Transverse colon (tissue), 4 donors: ENCODE results near the gene RAB10. TPM values are rescaled to one million over a fixed set of nuclear protein-coding genes. Genes with fewer than 3 reads are reported as not detected.

Source experiments
- DNase-seq: peaks from one replicate; pipeline ENCODE4 v3.0.0-alpha.2; 2019
- H3K27ac ChIP-seq, 4 donors: fragments of 200-600 bp; sonication (generic); 2 replicates each; pipeline ENCODE4 v1.5.1; 2016 to 2018; ENCODE audit warnings: inconsistent platforms in 4 of 4
- H3K27me3 ChIP-seq: fragments of 200-600 bp; sonication (generic); 2 replicates; pipeline ENCODE4 v1.5.1; 2017; ENCODE audit warnings: inconsistent platforms
- H3K36me3 ChIP-seq, 4 donors: fragments of 200-600 bp; sonication (generic); 2 replicates each; pipeline ENCODE4 v1.5.1; 2017 to 2019; ENCODE audit warnings: inconsistent platforms in 4 of 4
- H3K4me1 ChIP-seq, 4 donors: fragments of 200-600 bp; sonication (generic); 2 replicates each; pipeline ENCODE4 v1.5.1; 2017 to 2020; ENCODE audit warnings: inconsistent platforms in 4 of 4
- H3K4me3 ChIP-seq, 4 donors: fragments of 200-600 bp; sonication (generic); 1 replicate in 1 of 4; 2 replicates in 3 of 4; pipeline versions ENCODE4 v1.5.1 to v1.6.1; 2017 to 2019; ENCODE audit warnings: inconsistent platforms in 4 of 4
- H3K9me3 ChIP-seq, 2 donors: fragments of 200-600 bp; sonication (generic); 2 replicates each; pipeline ENCODE4 v1.5.1; 2017 to 2019; ENCODE audit warnings: inconsistent platforms in 2 of 2
- EP300 ChIP-seq: sonication (generic); formaldehyde crosslinking; IDR thresholded peaks from one replicate; pipeline ENCODE4 v1.6.1; 2017; ENCODE audit warnings: antibody characterized with exemption, low read depth
- POLR2A ChIP-seq: fragments of 450-650 bp; IDR thresholded peaks from one replicate; pipeline ENCODE4 v1.6.1; 2016; ENCODE audit warnings: antibody characterized with exemption, mild to moderate bottlenecking, moderate library complexity
- POLR2AphosphoS5 ChIP-seq, 3 donors: sonication (generic); formaldehyde crosslinking; IDR thresholded peaks; one replicate each; pipeline ENCODE4 v1.6.1; 2016; ENCODE audit warnings: antibody characterized with exemption in 3 of 3
- WGBS, 2 donors: methylation state at CpG; one replicate each; pipeline ENCODE4 v1.1.5; 2018; ENCODE audit warnings: low coverage in 1 of 2; 5-methylcytosine and 5-hydroxymethylcytosine counted together
- in situ Hi-C, 4 donors: fragments of 200-750 bp; cut with MboI; loops; one replicate each; pipeline versions ENCODE4 v1.15.0 to v1.15.1; 2017; ENCODE audit warnings: low sequenced_read_pairs in 3 of 4, low pct_ligation_motif_present in 1 of 4, low pct_unique_long_range_greater_than_20kb in 1 of 4
- intact Hi-C: fragments of 100-400 bp; cut with DNase I; formaldehyde crosslinking; loops from one replicate; pipeline ENCODE4 v1.15.1; 2023; ENCODE audit warnings: low total_unique reads
- total RNA-seq, 4 donors: library from RNA; depleted of rRNA; stranded (reverse); fragments of >200 nt; gene quantifications; one replicate each; pipeline ENCODE4 v1.1.0, GENCODE V29; 2016
- TF ChIP-seq, protein P1 (sequence below), 5 experiments: fragments of 200-600 bp in 3 of 5; fragments of 450-650 bp in 2 of 5; sonication (generic) in 3 of 5; IDR thresholded peaks; 1 replicate in 2 of 5; 2 replicates in 3 of 5; pipeline ENCODE4 v1.5.1; 2016 to 2017; ENCODE audit warnings: antibody characterized with exemption in 5 of 5, inconsistent platforms in 3 of 5, mild to moderate bottlenecking in 2 of 5, moderate library complexity in 1 of 5

Gene RAB10
- total RNA-seq, 4 donors from 2014 or later, result 99.5 to 150 (median 144) TPM

DNA sequence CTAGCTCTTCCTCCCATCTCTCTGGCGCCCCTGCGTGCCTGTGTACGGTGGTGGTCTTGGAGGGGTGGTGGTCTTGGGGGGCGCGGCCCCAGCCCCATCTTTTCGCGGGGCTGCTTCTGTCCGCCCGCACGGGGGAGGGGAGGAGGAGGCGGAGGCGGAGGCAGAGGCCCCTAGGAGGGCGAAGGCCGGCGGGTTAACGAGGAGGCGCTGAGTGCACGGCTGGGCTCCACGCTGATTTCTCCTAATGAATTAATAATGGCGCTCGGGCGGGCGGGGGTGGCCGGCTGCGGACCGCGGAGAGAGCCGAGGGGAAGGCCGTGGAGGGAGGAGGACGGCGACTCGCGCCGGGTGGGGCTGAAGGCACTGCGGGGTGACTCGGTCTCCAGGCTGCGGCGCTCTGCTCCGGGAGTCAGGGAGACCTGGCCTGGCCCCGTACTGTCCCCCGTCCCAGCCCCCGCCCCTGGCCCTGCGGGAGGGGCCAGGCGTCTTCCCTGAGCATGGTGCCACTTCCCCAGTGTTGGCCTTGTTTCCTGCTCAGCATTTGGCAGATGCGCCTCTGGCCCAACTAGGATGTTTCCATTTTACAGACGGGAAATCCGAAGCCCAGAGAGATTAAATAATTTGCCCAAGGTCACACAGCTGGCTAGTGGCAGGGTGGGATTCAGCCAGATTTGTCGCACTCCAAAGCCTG lies 145.0 kb downstream of the RAB10 start:
- TF ChIP-seq EP300, result no peak
- TF ChIP-seq POLR2A, result no peak
- TF ChIP-seq, protein P1, sequence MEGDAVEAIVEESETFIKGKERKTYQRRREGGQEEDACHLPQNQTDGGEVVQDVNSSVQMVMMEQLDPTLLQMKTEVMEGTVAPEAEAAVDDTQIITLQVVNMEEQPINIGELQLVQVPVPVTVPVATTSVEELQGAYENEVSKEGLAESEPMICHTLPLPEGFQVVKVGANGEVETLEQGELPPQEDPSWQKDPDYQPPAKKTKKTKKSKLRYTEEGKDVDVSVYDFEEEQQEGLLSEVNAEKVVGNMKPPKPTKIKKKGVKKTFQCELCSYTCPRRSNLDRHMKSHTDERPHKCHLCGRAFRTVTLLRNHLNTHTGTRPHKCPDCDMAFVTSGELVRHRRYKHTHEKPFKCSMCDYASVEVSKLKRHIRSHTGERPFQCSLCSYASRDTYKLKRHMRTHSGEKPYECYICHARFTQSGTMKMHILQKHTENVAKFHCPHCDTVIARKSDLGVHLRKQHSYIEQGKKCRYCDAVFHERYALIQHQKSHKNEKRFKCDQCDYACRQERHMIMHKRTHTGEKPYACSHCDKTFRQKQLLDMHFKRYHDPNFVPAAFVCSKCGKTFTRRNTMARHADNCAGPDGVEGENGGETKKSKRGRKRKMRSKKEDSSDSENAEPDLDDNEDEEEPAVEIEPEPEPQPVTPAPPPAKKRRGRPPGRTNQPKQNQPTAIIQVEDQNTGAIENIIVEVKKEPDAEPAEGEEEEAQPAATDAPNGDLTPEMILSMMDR (IDR thresholded peaks at IDR 0.05), result no peak
- no peak for TF ChIP-seq POLR2AphosphoS5 (IDR thresholded peaks at IDR 0.05)
- 2% methylated on average over 35 of the region's 48 CpGs; no CpG with 5 or more reads in 1 of the 2 donors for WGBS, 2 donors
- Histone ChIP-seq H3K9me3 (no peaks in the 10 kb centered on the region), H3K4me3 (peak overlapping the region; percentile 33 to 72 (median 52)), H3K4me1 (peaks cover 7 to 16% (median 10%) of the 10 kb centered on the region in 4 donors), H3K27ac (no peak overlapping the region), H3K27me3 (peaks cover 32% of the 10 kb centered on the region), H3K36me3 (no peaks in the 10 kb centered on the region)
- peak; percentile 56 for DNase-seq
- intact Hi-C loops (loop anchor here (10.0 kb wide), 1 partner anchor 424 kb away; no protein-coding TSS in a partner anchor), in situ Hi-C loops (no loop called here)

DNA sequence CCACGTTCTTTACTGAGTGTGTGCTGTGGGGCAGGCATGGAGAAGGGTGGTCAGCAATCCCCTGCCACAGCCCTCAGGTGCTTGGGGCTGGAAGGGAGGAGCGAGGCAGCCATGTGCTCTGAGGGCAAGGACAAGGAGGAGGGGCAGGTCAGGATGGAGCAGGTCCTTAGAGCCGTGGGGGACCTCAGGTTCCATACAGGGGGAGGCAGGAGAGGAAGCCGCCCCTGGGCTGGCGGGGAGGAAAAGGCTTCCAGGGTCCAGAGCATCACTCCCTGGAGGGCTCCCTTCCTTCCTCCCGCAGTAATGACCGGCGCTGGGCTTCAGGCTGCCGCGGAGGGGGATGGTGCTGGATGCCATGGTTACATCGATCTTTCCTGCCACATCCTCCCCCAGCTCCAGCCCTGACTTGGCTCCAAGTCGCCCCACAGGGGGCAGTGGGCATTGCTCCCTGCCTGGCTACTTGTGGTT lies 145.6 kb downstream of the RAB10 start:
- Histone ChIP-seq H3K9me3 (no peaks in the 10 kb centered on the region), H3K4me1 (peaks cover 6 to 15% (median 11%) of the 10 kb centered on the region in 4 donors), H3K36me3 (no peaks in the 10 kb centered on the region), H3K27ac (no peak overlapping the region), H3K4me3 (peak overlapping the region in 2 of 4 donors; percentile 35 to 68), H3K27me3 (peaks cover 27% of the 10 kb centered on the region)
- intact Hi-C loops (loop anchor here (10.0 kb wide), 1 partner anchor 425 kb away; no protein-coding TSS in a partner anchor), in situ Hi-C loops (no loop called here)
- TF ChIP-seq POLR2AphosphoS5 (IDR thresholded peaks at IDR 0.05), result no peak
- no peak for DNase-seq
- 39 to 60% methylated on average over 1 to 12 of the region's 12 CpGs for WGBS, 2 donors

DNA sequence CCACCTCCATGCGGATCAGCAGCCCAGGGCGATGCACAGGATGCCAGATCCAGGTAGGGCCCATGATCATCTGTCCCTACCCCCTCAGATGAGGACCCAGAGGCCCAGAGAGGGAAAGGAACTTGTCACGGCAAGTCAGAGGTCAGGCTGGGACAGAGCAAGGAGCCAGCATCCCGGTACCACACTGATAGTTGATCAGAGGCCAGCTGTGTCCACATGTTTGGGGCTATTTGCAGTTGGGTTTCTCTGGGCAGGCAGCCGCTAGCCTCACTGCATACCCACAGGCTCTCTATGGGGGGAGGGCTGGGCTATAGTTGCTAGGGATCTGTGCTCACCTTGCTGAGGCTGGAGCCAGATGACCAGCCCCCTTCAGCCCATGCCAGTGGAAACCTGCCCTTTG lies 148.6 kb downstream of the RAB10 start:
- Histone ChIP-seq H3K27ac (no peak overlapping the region), H3K4me1 (peaks cover 10 to 22% (median 20%) of the 10 kb centered on the region in 4 donors), H3K27me3 (peaks cover 11% of the 10 kb centered on the region), H3K36me3 (no peaks in the 10 kb centered on the region), H3K9me3 (no peaks in the 10 kb centered on the region), H3K4me3 (no peak overlapping the region)
- in situ Hi-C loops (no loop called here), intact Hi-C loops (loop anchor here (5.0 kb wide), 1 partner anchor 1165 kb away; no protein-coding TSS in a partner anchor)
- WGBS, 2 donors, result 84% methylated on average over 5 of the region's 5 CpGs; no CpG with 5 or more reads in 1 of the 2 donors
- no peak for DNase-seq
- TF ChIP-seq POLR2AphosphoS5 (IDR thresholded peaks at IDR 0.05) (no peak), EP300 (no peak), POLR2A (no peak)
- TF ChIP-seq, protein P1 (IDR thresholded peaks at IDR 0.05), result no peak

DNA sequence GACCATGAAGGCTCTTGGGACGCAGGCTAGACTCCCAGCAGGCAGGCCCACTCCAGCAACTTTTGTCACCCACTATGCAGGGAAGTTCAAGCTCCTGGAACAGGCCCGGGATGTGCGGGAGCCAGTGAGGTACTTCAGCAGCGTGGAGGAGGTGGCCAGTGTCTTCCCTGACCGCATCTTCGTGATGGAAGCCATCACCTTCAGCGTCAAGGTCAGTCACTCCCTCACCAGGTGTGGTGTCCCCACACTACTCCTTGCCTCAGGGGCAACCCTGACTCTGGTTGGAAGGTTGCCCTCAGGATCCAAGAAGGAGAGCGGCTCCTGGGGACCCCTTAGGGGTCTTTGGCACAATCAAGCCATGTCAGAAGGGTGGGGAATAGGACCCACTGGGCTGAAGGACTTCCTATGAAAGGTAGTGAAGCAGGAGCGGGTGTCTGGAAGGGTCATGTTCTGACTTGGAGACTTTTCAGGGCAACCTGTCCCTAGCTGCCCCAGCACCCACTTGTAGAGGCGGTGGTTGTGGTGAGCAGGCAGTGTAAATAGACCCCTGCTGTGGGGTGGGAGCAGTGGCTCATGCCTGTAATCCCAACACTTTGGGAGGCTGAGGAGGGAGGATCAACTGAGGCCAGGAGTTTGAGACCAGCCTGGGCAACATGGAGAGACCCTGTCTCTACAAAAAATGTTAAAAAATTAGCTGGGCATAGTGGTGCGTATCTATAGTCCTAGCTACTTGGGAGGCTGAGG lies 149.2 kb downstream of the RAB10 start:
- no peak for DNase-seq
- H3K4me1 ChIP-seq, result peaks cover 10 to 22% (median 20%) of the 10 kb centered on the region in 4 donors
- no peak overlapping the region for H3K4me3 ChIP-seq
- H3K27me3 ChIP-seq, result peaks cover 11% of the 10 kb centered on the region
- H3K27ac ChIP-seq, result no peak overlapping the region
- TF ChIP-seq EP300 (no peak), POLR2AphosphoS5 (IDR thresholded peaks at IDR 0.05) (no peak), POLR2A (no peak)
- TF ChIP-seq, protein P1 (IDR thresholded peaks at IDR 0.05), result no peak
- in situ Hi-C loops, result no loop called here
- intact Hi-C loops, result loop anchor here (5.0 kb wide), 1 partner anchor 1166 kb away; no protein-coding TSS in a partner anchor
- H3K9me3 ChIP-seq, result no peaks in the 10 kb centered on the region
- no peaks in the 10 kb centered on the region for H3K36me3 ChIP-seq
- 96 to 100% methylated on average over 1 to 11 of the region's 11 CpGs for WGBS, 2 donors
